Hypothalamus (tissue), 51 donors: Measurements from ENCODE around the gene ZNF92.
A peak's percentile ranks its signal among the peaks of the same experiment; 100 is the strongest.
"Not testable (repeated sequence)": the region's sequence is repeated elsewhere in the genome, so short reads cannot be mapped to it uniquely, and the experiment has no call there.

Experiments used
- DNase-seq, 51 donors: peaks; one replicate each; lab custom pipeline; 2025; lab: John Stamatoyannopoulos, UW

The ZNF92 gene

GRCh38 chr7:65422670-65423069, 49.0 kb downstream of the ZNF92 start:
- DNase-seq, result no peak

DNA sequence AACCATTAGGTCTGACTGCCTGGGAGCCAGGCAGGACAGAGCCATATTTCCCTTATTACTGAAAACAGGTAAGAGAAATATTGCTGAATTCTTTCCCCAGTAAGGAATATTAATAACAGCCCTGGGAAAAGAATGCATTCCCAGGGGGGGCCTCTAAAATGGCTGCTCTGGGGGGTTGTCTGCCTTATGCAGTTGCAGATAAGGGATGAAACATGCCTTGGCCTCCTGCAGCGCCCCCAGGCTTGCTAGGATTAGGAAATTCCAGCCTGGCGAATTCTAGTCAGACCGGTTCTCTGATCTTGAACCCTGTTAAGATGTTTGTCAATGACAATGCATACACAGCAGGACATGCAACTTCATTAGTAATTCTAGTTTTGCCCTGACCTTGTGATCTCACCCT, 49.6 kb downstream of the ZNF92 start:
- not testable (repeated sequence) for DNase-seq

DNA sequence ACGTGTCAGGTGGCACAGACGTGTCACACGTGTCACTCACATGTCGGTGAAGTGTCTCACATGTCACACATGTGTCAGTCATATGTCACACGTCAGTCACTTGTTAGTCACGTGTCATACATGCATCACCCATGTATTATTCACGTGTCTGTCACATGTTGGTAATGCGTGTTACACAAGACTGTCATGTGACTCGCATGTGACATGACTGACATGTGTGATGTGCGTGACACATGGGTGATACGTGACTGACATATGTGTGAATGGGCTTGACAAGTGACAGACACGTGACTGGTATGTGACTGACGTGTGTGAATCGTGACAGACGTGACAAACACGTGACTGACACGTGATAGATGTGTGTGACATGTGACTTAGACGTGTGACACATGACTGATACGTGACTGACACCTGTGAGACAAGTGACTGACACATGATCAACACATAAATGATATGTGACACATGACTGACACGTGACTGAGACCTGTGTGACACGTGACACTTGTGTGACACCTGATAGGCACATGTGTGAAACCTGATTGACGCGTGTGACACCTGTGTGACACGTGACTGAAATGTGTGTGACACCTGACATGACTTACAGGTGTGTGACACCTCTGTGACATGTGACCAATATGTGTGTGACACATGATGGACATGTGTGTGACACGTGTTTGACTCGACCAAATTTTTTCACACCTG, 56.1 kb downstream of the ZNF92 start:
- no peak for DNase-seq

DNA sequence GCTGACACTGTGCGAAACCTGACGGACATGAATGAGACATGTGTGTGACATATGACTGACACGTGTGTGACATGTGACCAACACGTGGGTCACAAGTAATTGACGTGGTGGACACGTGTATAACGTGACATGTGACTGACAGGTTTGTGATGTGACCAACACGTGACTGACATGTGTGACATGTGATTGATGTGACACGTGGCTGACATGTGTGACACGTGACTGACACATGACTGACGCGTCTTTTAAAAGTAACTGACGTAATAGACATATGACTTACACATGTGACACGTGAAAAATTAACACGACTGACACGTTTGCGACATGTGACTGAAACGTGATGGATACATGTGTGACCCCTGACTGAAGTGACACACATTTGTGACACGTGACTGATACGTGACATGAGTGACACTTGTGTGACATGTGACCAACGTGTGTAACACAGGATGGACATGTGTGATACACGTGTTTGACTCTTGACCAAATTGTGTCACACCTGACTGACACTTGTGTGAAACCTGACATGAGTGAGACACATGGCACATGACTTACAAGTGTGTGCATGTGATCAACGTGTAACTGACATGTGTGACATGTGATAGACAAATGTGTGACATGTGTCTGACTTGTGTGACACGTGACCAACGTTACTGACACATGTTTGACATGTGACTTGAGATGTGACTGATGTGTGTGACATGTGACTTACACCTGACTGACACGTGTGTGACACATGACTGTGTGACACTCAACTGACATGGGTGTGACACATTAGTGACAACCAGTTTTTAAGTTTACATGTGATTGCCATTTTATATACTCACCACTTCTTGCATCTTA, 56.9 kb downstream of the ZNF92 start:
- DNase-seq, result no peak

GRCh38 chr7:65434307-65434706, 60.7 kb downstream of the ZNF92 start:
- DNase-seq, result no peak

DNA sequence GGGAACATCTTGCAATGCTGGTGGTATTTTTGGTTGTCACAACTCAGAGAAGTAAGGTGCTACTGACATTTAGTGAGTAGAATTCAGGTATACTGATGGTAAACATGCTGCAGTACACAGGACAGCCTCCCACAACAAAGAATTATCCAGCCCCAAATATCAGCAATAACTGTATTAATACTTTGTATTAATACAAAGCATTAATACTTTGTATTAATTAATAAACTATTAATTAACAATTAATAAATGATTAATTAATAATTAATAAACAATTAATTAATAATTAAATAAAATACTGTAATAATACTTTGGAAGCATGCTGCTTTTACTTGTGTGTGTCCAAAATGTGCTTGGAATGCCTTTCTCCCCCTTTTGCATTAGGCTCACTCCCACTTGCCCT, 62.5 kb downstream of the ZNF92 start:
- DNase-seq, result no peak

GRCh38 chr7:65438598-65438997, 64.9 kb downstream of the ZNF92 start:
- DNase-seq, result no peak

DNA sequence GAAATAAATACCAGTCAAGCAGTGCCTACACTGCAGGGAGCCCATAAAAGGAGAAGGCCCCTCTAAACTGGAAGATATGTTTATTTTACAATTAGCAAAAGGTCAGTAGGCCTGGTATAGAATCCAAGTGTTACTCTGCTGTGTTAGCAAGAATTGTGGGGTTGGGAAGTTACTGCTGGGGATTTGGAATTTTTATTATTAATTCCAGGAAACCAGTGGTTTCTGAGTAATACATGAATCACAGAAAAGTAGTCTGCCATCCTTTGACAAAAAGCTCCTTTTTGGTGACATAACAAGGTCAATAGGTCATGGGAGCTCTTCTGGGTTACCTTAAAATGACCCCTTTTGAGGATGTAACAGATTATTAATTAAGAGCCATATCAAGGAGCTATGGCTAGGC, 67.4 kb downstream of the ZNF92 start:
- DNase-seq, result no peak

DNA sequence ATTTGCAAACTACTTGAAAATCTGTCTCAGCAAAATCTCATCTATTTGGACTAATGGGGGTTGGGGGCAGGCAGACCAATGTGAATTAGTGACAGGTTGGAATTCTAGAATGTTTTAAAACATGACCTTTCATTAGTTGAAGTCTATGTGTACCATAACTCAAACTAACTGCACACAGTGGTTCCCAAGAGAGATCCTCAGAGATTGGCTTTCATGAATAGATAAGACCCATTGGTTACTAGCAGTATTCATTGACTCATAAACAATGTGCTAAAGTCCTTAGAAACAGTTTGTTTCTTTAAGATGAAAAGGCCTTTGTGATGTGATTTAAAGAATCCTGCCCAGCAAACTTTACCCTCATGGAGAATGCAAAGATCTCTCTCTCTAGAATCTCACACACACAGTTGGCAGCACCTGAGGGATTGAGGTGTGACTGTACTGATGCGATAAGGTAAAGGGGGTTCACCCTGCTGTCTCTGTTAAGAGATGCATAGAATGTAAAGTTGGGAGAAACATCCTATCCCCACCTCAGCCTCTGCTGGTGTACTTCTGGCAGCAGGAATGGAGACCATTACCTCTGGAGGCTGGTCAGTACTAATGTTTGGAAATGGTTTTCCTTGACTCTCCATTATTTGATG, 70.7 kb downstream of the ZNF92 start:
- no peak for DNase-seq

DNA sequence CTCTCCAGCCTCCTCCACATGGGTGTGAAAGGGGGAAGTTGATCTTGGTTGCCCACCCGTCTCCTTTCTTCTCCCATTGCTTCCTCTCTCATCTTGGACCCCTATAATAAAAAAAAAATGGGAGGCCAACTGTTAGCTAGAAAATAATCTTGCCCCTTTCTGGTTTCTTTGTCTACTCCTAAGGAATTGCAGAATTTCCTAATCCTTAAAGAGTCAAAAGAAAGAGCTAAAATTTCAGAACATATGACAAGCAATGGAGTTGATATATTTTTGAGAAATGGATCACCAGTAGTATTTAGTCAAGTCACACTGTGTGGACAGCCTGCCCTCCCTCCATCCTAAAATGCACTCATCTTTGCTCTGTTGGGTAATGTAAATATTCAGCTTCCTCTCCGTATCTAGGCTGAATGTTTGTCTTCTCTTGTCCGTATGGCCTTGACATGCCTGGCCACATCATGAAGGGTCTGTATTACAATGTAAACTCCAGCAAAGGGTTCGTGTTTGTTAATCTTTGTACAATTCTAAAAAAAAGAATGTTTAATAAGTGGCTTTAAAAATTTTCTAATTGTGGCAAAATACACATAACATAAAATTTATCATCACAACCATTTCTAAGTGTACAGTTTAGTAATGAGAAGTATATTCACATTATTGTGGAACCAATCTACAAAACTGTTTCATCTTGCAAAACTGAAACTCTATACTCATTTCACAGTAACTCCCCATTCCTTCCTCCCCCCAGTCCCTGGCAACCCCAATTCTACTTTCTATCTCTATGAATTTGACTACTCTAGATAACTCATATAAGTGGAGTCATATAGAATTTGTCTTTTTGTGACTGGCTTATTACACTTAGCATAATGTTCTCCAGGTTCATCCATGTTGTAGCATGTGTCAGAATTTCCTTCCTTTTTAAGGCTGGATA, 71.5 kb downstream of the ZNF92 start:
- DNase-seq, result no peak

DNA sequence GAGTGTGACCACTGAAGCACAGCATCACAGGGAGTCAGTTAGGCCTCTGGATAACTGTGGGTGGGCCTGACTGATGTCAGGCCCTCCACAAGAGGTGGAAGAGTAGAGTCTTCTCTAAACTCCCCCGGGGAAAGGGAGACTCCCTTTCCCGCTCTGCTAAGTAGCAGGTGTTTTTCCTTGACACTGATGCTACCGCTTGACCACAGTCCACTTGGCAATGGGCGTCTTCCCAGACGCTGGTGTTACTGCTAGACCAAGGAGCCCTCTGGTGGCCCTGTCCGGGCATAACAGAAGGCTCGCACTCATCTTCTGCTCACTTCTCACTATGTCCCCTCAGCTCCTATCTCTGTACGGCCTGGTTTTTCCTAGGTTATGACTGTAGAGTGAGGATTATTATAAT, 73.4 kb downstream of the ZNF92 start:
- peak in 3 of 51 donors; percentile 0 to 6 (median 2) for DNase-seq

- peak in 1 of 51 donors; percentile 4 for DNase-seq
Measured at GRCh38 chr7:65448816-65449504, 75.3 kb downstream of the ZNF92 start.

DNA sequence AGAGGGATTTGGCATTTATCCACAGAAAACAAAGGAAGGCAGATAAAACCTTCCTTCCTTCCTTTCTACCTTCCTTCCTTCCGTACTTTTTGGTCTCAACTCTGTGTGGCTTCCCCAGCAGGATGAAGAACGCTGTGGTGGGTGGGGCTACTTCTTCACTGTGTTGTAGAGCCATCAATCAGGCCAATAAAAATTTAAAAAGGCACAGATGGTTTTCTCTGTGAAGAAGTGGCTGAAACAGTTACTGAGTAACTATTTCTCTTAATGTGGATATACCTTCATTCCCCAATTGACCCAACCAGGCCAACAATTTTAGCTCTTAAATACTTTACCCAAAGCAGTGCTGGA, 75.8 kb downstream of the ZNF92 start:
- no peak for DNase-seq
